Activated CD4-positive, alpha-beta memory T cell treated with anti-CD3 and anti-CD28 coated beads for 36 hours (primary cell): Measurements from ENCODE around the gene PDLIM5. TPM values are rescaled to one million over a fixed set of nuclear protein-coding genes. Genes with fewer than 3 reads are reported as not detected.
"Not testable (repeated sequence)": the region's sequence is repeated elsewhere in the genome, so short reads cannot be mapped to it uniquely, and the experiment has no call there.

Experiments used
- CTCF ChIA-PET: fragments of 350-600 bp; sonication (Branson Sonifier 250); formaldehyde crosslinking; loops from one replicate; lab custom pipeline; 2021; ENCODE audit warnings: antibody characterized with exemption, inconsistent platforms; lab: Charles Lee
- POLR2A ChIA-PET: fragments of 350-600 bp; sonication (Branson Sonifier 250); formaldehyde crosslinking; loops from one replicate; lab custom pipeline; 2021; ENCODE audit warnings: antibody characterized with exemption; lab: Charles Lee
- DNase-seq: peaks from one replicate; pipeline ENCODE4 v3.0.0-alpha.2; 2020
- H3K27ac Mint-ChIP-seq: one replicate; pipeline ENCODE4 v1.8.0; 2021; ENCODE audit warnings: mixed read lengths
- H3K27me3 Mint-ChIP-seq: one replicate; pipeline ENCODE4 v1.8.0; 2021; ENCODE audit warnings: mixed read lengths
- H3K36me3 Mint-ChIP-seq: one replicate; pipeline ENCODE4 v1.8.0; 2021; ENCODE audit warnings: mixed read lengths
- H3K4me1 Mint-ChIP-seq: one replicate; pipeline ENCODE4 v1.8.0; 2021; ENCODE audit warnings: low read depth, mixed read lengths
- H3K4me3 Mint-ChIP-seq: one replicate; pipeline ENCODE4 v1.8.0; 2021; ENCODE audit warnings: mild to moderate bottlenecking, mixed read lengths
- H3K9me3 Mint-ChIP-seq: one replicate; pipeline ENCODE4 v1.8.0; 2021; ENCODE audit warnings: mixed read lengths
- intact Hi-C: fragments of 100-400 bp; cut with micrococcal nuclease; formaldehyde crosslinking; loops from one replicate; pipeline ENCODE4 v1.15.1; 2023
- total RNA-seq, 2 experiments: library from RNA; stranded (reverse); gene quantifications; one replicate each; pipeline ENCODE4 v1.2.3, GENCODE V29; 2021

Gene PDLIM5
- total RNA-seq, 2 experiments from 2014 or later, result 23.8 to 26.3 TPM

- CTCF ChIA-PET, result no interaction called here
- Mint-ChIP-seq H3K4me1 (peaks cover 9% of the 10 kb centered on the region), H3K36me3 (peaks cover 7% of the 10 kb centered on the region), H3K4me3 (no peak overlapping the region), H3K27ac (no peak overlapping the region), H3K27me3 (no peaks in the 10 kb centered on the region), H3K9me3 (peaks cover 6% of the 10 kb centered on the region)
- intact Hi-C loops, result no loop called here
- POLR2A ChIA-PET, result interaction anchor here (0.6 kb wide), 1 partner anchor 72 kb away, joined by 3 read pairs; no protein-coding TSS in a partner anchor
- DNase-seq, result no peak
These were observed 16.5 kb downstream of the PDLIM5 start for GRCh38 chr4:94468093-94468769.

- no peak for DNase-seq
- no peaks in the 10 kb centered on the region for H3K4me1 Mint-ChIP-seq
- ChIA-PET CTCF (no interaction called here), POLR2A (no interaction called here)
- no peaks in the 10 kb centered on the region for H3K27me3 Mint-ChIP-seq
- H3K4me3 Mint-ChIP-seq, result no peak overlapping the region
- H3K9me3 Mint-ChIP-seq, result peaks cover 6% of the 10 kb centered on the region
- no peak overlapping the region for H3K27ac Mint-ChIP-seq
- H3K36me3 Mint-ChIP-seq, result peaks cover 7% of the 10 kb centered on the region
- intact Hi-C loops, result no loop called here
These were observed 17.6 kb downstream of the PDLIM5 start for GRCh38 chr4:94469221-94469784.

GRCh38 chr4:94470132-94470531, 18.4 kb downstream of the PDLIM5 start:
- Mint-ChIP-seq H3K9me3 (peaks cover 6% of the 10 kb centered on the region), H3K27ac (no peak overlapping the region), H3K4me1 (no peaks in the 10 kb centered on the region), H3K27me3 (no peaks in the 10 kb centered on the region), H3K36me3 (peaks cover 7% of the 10 kb centered on the region), H3K4me3 (no peak overlapping the region)
- ChIA-PET CTCF (no interaction called here), POLR2A (no interaction called here)
- intact Hi-C loops, result no loop called here
- no peak for DNase-seq

GRCh38 chr4:94470782-94471181, 19.0 kb downstream of the PDLIM5 start:
- DNase-seq, H3K27me3 Mint-ChIP-seq: not testable (repeated sequence)

GRCh38 chr4:94472056-94472826, 20.5 kb downstream of the PDLIM5 start:
- Mint-ChIP-seq H3K27ac (no peak overlapping the region), H3K9me3 (peaks cover 6% of the 10 kb centered on the region), H3K4me1 (no peaks in the 10 kb centered on the region), H3K4me3 (no peak overlapping the region), H3K27me3 (no peaks in the 10 kb centered on the region), H3K36me3 (peaks cover 7% of the 10 kb centered on the region)
- ChIA-PET POLR2A (no interaction called here), CTCF (no interaction called here)
- intact Hi-C loops, result no loop called here
- DNase-seq, result no peak

More at GRCh38 chr4:94470782-94471181, 19.0 kb downstream of the PDLIM5 start:
- CTCF ChIA-PET, H3K36me3 Mint-ChIP-seq, H3K27ac Mint-ChIP-seq, H3K4me1 Mint-ChIP-seq, intact Hi-C loops, POLR2A ChIA-PET, H3K9me3 Mint-ChIP-seq, H3K4me3 Mint-ChIP-seq: not testable (repeated sequence)

- no peak overlapping the region for H3K4me3 Mint-ChIP-seq
These were observed 23.3 kb downstream of the PDLIM5 start for GRCh38 chr4:94475050-94475449.

GRCh38 chr4:94475794-94476193, 24.1 kb downstream of the PDLIM5 start:
- no peak overlapping the region for H3K4me3 Mint-ChIP-seq
- no peak overlapping the region for H3K27ac Mint-ChIP-seq
- H3K27me3 Mint-ChIP-seq, result no peaks in the 10 kb centered on the region
- intact Hi-C loops, result no loop called here
- no peak for DNase-seq
- no peaks in the 10 kb centered on the region for H3K4me1 Mint-ChIP-seq
- H3K36me3 Mint-ChIP-seq, result peaks cover 4% of the 10 kb centered on the region
- H3K9me3 Mint-ChIP-seq, result peaks cover 2% of the 10 kb centered on the region
- CTCF ChIA-PET, result interaction anchor here (0.7 kb wide), 1 partner anchor 1261 kb away, joined by 3 read pairs; no protein-coding TSS in a partner anchor
- POLR2A ChIA-PET, result no interaction called here

More at GRCh38 chr4:94475050-94475449, 23.3 kb downstream of the PDLIM5 start:
- Mint-ChIP-seq H3K36me3 (peaks cover 8% of the 10 kb centered on the region), H3K27me3 (no peaks in the 10 kb centered on the region), H3K9me3 (peaks cover 6% of the 10 kb centered on the region), H3K27ac (no peak overlapping the region), H3K4me1 (no peaks in the 10 kb centered on the region)
- no peak for DNase-seq
- CTCF ChIA-PET, result no interaction called here
- POLR2A ChIA-PET, result no interaction called here
- intact Hi-C loops, result no loop called here

GRCh38 chr4:94477227-94477626, 25.5 kb downstream of the PDLIM5 start:
- no peak for DNase-seq
- no peaks in the 10 kb centered on the region for H3K27me3 Mint-ChIP-seq
- H3K4me3 Mint-ChIP-seq, result no peak overlapping the region
- POLR2A ChIA-PET, result interaction anchor here (0.6 kb wide), 1 partner anchor 16 kb away, joined by 3 read pairs; no protein-coding TSS in a partner anchor
- intact Hi-C loops, result no loop called here
- peaks cover 2% of the 10 kb centered on the region for H3K36me3 Mint-ChIP-seq
- no peaks in the 10 kb centered on the region for H3K9me3 Mint-ChIP-seq
- no peaks in the 10 kb centered on the region for H3K4me1 Mint-ChIP-seq
- CTCF ChIA-PET, result no interaction called here
- no peak overlapping the region for H3K27ac Mint-ChIP-seq

GRCh38 chr4:94478805-94479204, 27.1 kb downstream of the PDLIM5 start:
- intact Hi-C loops, H3K27ac Mint-ChIP-seq, CTCF ChIA-PET, H3K4me1 Mint-ChIP-seq, H3K36me3 Mint-ChIP-seq, DNase-seq, H3K9me3 Mint-ChIP-seq, H3K27me3 Mint-ChIP-seq, H3K4me3 Mint-ChIP-seq: not testable (repeated sequence)
- POLR2A ChIA-PET, result interaction anchor here (0.6 kb wide), 1 partner anchor 49 kb away, joined by 3 read pairs; no protein-coding TSS in a partner anchor

- DNase-seq, result no peak
- Mint-ChIP-seq H3K9me3 (no peaks in the 10 kb centered on the region), H3K4me1 (peaks cover 2% of the 10 kb centered on the region), H3K27ac (no peak overlapping the region), H3K27me3 (no peaks in the 10 kb centered on the region), H3K36me3 (peaks cover 2% of the 10 kb centered on the region), H3K4me3 (no peak overlapping the region)
- CTCF ChIA-PET, result no interaction called here
- intact Hi-C loops, result no loop called here
- POLR2A ChIA-PET, result no interaction called here
These were observed 27.8 kb downstream of the PDLIM5 start for GRCh38 chr4:94479358-94480141.

- Mint-ChIP-seq H3K27ac (no peak overlapping the region), H3K36me3 (peaks cover 2% of the 10 kb centered on the region), H3K4me1 (peaks cover 5% of the 10 kb centered on the region), H3K9me3 (no peaks in the 10 kb centered on the region), H3K4me3 (no peak overlapping the region), H3K27me3 (no peaks in the 10 kb centered on the region)
- intact Hi-C loops, result no loop called here
- ChIA-PET CTCF (interaction anchor here (0.8 kb wide), 1 partner anchor 73 kb away, joined by 3 read pairs; no protein-coding TSS in a partner anchor), POLR2A (no interaction called here)
- no peak for DNase-seq
These were observed 28.7 kb downstream of the PDLIM5 start for GRCh38 chr4:94480362-94480951.
